DMS79 treated with DMSO at 0.1 percent for 48 hours (cell line): ENCODE results near the gene PARD6G.
A peak's percentile ranks its signal among the peaks of the same experiment; 100 is the strongest.

Experiments
- DNase-seq: peaks from one replicate; lab custom pipeline; 2025; lab: John Stamatoyannopoulos, UW

PARD6G gene

GRCh38 chr18:80145196-80145804, 102.0 kb downstream of the PARD6G start:
- no peak for DNase-seq

DNA sequence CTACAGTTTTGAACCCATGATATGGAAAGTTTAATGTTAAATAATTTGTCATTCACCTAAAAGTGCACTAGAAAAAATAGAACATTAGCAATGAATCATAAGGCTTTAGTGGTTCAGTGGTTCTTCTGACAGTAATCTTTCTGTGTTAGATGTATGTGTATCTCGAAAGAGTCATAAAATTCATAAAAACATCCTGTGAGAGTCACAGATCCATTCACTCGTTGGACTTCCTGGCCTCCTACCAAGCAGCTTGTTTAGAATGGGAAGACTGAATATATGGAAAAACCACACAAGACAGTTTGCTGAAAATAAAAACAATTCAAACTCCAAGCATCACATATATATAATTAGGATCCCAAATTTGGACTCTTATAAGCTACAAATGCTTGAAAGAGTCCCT, 103.4 kb downstream of the PARD6G start:
- no peak for DNase-seq

DNA sequence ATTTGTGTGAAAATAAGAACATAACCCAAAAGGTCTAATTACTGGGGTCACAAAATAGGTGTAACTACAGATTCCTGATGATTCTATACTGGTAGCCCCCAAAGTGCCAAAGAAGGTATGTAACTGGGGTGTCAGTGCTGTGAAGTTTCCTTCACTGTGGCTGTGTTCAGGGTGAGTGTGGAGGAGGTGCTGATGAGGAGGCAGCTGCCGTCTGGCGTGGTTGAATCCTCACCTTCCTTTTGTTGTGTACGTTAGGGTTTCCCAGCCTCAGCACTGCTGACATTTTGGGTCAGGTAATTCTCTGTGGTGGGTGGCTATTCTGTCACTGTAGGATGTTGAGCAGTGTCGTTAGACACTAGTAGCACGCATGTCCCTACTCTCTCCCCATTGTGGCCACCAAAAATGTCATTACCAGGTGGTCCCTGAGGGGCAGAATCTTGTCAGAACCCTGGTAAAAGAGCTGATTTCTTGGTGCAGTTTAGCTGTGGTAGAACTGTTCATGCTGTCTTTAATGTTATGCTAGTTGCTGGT, 106.8 kb downstream of the PARD6G start:
- DNase-seq = no peak

- no peak for DNase-seq
These were observed 109.3 kb downstream of the PARD6G start for GRCh38 chr18:80137976-80138375.

DNA sequence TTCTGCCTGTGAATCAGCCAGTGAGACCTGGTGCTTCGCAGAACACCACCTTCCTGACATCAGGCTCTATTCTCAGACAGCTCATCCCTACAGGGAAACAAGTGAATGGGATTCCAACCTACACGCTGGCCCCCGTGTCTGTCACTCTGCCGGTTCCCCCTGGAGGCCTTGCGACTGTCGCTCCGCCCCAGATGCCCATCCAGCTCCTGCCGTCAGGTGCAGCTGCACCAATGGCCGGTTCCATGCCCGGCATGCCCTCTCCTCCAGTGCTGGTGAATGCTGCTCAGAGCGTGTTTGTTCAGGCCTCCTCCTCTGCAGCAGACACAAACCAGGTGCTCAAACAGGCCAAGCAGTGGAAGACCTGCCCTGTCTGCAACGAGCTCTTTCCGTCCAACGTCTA, 110.2 kb downstream of the PARD6G start:
- DNase-seq = no peak

GRCh38 chr18:80136679-80137078, 110.6 kb downstream of the PARD6G start:
- no peak for DNase-seq

DNA sequence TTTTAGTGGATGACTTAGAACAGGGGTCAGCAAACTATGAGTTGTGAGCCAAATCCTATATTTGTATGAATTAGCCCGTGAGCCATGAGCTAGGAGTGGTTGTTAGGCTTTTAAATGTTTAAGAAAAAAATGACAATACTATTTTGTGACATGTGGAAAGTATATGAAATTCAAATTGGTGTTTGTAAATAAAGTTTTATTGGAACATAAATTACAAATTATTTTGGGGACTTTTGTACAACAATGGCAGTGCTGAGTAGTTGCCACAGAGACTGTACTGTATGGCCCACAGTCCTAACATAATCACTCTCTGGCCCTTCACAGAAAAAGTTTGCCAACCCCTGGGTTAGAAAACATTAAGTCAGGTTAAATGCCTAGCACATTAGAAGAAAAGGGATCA, 112.2 kb downstream of the PARD6G start:
- DNase-seq = no peak

DNA sequence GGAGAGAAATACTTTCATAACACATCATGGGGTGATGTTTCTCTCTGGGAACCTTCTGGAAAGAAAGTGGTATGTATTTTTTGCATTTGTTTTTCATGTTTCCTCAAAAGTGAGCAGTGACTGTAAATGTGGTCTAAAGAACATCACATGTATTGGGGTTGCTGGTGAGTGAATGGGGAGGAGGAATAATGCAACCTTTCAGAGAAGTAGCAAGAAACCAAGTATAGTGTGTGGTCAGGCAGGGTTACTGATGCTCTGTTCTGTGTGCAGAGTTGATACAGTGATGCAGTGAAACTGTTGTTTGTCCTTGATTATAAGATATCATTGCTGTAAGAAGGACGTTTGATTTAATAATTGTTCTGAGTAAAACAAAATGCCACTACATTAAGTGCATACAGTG, 114.2 kb downstream of the PARD6G start:
- no peak for DNase-seq

GRCh38 chr18:80132180-80132812, 115.0 kb downstream of the PARD6G start:
- DNase-seq = no peak

DNA sequence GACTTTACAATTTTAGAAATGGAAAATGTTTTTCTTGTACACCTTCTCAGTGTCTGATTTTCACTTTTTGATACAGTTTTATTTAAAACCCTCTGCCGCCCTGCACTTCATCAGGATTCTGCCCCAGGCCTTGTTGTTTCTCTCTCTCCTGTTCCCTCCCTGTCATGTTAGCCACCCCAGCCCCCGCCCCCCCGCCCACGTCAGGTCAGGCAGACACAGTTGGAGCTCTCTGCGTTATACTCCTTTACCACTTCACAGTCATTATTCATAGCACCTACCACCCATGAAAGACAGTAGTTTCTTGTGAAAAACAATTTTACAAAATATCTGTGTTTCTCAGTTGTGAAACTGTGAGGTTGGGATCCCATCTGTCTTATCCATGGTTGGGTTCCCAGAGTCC, 116.8 kb downstream of the PARD6G start:
- no peak for DNase-seq

GRCh38 chr18:80129672-80130367, 117.5 kb downstream of the PARD6G start:
- no peak for DNase-seq

DNA sequence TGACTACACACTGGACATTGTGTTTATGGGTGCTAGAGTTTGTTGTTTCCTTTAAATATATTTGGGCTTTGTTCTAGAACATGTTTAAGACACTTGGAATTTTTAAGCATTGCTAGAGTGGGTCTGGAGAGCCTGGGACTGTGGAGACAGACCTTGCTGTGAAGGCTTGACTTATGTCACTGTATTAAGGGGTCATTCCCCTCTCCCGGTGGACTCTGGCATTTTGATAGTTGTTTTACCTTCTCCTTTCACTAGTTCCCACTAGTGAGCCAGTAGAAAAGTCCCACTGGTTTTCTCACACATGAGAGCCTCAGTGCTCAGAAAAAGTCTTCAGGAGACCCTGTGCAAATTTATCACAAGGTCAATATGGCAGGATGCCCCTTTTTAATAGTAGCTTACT, 119.7 kb downstream of the PARD6G start:
- no peak for DNase-seq

- DNase-seq = no peak
These were observed 120.5 kb downstream of the PARD6G start for GRCh38 chr18:80126797-80127196.

DNA sequence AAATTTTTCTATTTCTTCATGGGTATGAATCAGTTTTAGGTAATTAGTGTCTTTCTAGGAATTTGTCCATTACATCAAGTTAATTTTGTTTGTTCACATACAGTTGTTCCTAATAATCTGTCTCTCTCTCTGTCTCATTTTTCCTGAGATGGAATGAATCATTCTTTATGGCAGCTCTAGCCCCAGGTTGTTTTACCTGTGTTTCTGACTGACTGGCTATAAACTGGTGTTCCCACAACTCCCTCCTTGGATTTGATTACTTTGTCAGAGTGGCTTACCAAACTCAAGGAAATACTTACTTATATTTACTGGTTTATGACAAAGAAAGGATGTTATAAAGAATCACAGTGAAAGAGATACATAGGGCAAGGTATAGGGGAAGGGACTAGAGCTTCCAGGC, 123.2 kb downstream of the PARD6G start:
- DNase-seq = no peak

- DNase-seq = no peak
These were observed 126.4 kb downstream of the PARD6G start for GRCh38 chr18:80120932-80121331.

DNA sequence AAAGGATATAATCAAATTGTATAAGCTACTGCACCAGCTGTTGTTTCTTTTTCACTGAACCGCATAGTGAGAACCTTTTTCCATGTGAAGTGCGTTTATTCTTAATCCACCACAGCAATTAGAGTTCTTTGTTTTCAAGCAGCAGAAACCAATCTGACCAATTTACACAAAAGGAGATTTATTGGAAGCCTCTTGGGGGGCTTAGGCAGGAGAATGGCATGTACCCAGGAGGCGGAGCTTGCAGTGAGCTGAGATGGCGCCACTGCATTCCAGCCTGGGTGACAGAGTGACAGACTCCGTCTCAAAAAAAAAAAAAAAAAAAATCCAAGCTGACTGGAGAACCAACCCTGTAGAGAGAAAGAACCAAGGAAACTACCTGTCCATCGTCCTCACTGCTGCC, 128.2 kb downstream of the PARD6G start:
- no peak for DNase-seq

- DNase-seq = no peak
These were observed 132.3 kb downstream of the PARD6G start for GRCh38 chr18:80115035-80115434.

DNA sequence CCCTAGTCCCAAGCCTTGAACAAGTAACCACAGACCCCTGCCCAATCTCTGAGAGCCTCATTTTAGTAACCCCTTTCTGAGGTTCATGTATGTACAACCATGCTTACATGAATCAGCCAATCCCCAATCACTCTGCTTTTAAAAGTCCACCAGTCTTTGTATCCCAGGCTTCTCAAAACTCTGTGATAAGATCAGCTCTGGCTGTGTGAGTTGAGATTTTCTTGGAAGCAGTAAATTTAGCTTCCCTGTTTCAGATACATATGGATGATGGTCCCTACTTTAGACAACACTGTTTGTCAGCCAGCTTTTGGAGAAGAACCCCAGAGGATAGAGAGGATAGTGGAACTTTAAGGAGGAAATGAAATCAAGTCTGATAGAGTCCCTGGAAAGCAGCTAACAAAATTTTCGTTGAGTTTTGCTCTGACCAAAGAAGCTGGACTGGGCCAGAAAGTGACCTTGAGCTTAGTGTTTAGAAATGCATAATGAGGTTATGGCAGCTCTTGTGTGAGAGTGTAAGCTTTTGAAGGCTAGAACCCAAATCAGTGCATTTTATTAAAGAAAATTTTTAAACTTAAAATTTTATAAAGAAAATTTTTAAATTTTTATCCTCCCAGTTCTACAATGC, 134.6 kb downstream of the PARD6G start:
- no peak for DNase-seq

DNA sequence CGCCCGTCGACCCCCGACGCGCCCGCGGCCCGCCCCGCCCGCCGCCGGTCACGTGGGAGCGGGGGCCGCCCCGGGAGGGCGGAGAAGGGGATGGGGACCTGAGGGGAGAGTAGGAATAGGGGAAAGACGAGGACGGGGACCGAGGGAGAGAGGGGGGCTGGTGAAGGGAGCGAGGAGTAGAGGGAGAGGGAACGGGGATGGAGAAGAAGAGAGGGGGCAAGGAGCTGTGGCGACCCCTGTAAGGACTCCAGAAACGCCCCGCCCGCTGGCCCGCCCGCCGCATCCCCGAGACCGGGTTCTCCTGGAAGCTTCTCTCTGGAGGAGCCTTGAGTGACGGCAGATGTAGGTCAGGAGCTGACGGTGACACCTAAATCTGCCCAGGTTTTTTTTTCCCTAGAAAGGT, 137.6 kb downstream of the PARD6G start:
- peak; percentile 17 for DNase-seq

GRCh38 chr18:80108739-80109675, 138.3 kb downstream of the PARD6G start, which contains the start of gene ADNP2:
Gene ADNP2, plus strand, starts transcription at chr18:80109262. Its CDS starts 8,281 bp downstream, at chr18:80117543.
- DNase-seq = peak; percentile 43

GRCh38 chr18:80108121-80108536, 139.2 kb downstream of the PARD6G start:
- no peak for DNase-seq

DNA sequence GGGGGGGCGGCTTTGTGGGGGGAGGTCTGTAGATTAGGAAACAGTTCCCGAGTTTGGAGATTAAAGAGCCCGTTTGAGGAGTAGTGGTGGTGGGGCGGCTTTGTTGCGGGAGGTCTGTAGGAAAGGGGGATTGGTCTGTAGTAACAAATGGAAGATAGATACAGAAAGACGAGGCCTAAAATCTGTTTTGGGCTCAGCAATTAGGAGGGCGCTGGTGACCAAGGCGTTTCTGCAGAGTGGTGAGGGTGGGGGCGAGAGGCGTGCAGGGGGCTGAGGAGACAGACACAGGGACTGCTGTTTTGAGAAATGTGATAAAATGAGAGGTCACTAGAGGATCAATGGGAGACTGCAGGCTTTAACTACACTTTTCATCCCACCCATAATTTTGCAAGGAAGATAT, 139.9 kb downstream of the PARD6G start:
- DNase-seq = no peak
